ENCODE data around the gene HTR3A. TPM values are rescaled to one million over a fixed set of nuclear protein-coding genes. Genes with fewer than 3 reads are reported as not detected.

Gene HTR3A
- total RNA-seq, 1 experiment from 2014 or later: 0.21 TPM

DNA sequence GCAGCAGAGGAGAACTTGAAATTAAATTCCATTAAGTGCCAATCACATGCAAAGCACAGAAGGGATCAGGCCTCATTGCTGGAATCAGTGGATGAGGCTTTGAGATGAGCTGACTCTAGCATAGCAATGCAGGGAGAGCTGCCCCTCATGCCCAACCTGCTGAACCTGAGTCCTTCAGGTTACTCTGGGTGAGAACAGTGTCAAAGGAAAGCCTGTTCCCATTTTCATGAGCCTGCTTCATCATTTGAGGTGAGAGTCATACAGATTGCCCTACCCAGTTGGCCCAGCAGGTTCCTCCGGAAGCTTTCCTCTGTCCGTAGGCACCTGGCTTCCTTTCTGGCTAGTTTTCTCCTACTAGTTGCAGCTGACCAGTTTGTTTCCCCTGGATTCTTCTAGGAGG lies 58.7 kb downstream of the HTR3A start:
- Histone ChIP-seq H3K4me3 (ENCODE audit: low read depth in 2 of 2, low read length in 2 of 2) (no peak overlapping the region), H3K27ac (ENCODE audit: low read length) (no peak overlapping the region), H3K4me1 (ENCODE audit: control insufficient read depth, insufficient read depth, low read length) (peaks cover 2% of the 10 kb centered on the region; the same call in 1 of the 2 replicates), H3K36me3 (ENCODE audit: control insufficient read depth, insufficient read depth, low read length) (no peaks in the 10 kb centered on the region), H3K27me3 (ENCODE audit: control insufficient read depth, insufficient read depth, low read length) (peaks cover 28% of the 10 kb centered on the region), H3K9me3 (ENCODE audit: control insufficient read depth, insufficient read depth, low read depth, low read length) (no peaks in the 10 kb centered on the region)
- ChIA-PET POLR2A (interaction anchor here (0.6 kb wide), 1 partner anchor 19 kb away, joined by 5 read pairs; no protein-coding TSS in a partner anchor), CTCF (interaction anchor here (0.6 kb wide), 2 partner anchors 15 to 178 kb away, joined by 4 to 6 read pairs; no protein-coding TSS in a partner anchor)
- ATAC-seq (no peak), DNase-seq (ENCODE audit: low read depth, low spot score) (no peak)
- intact Hi-C loops (cut with micrococcal nuclease; ENCODE audit: unreplicated experiment) (no loop called here), in situ Hi-C loops (cut with HindIII; ENCODE audit: low pct_unique_long_range_greater_than_20kb, low sequenced_read_pairs) (no loop called here)
- no TSS peak for BruUV-seq (replicated peaks)
- TF ChIP-seq POLR2AphosphoS5 (IDR thresholded peaks at IDR 0.05; ENCODE audit: low read depth, low read length) (no peak), TCF7L2 (IDR thresholded peaks at IDR 0.05; ENCODE audit: low read depth, low read length) (no peak), SIN3A (IDR thresholded peaks at IDR 0.05; ENCODE audit: borderline replicate concordance, insufficient read depth, low read depth, low read length) (no peak)
- TF ChIP-seq, protein P1, sequence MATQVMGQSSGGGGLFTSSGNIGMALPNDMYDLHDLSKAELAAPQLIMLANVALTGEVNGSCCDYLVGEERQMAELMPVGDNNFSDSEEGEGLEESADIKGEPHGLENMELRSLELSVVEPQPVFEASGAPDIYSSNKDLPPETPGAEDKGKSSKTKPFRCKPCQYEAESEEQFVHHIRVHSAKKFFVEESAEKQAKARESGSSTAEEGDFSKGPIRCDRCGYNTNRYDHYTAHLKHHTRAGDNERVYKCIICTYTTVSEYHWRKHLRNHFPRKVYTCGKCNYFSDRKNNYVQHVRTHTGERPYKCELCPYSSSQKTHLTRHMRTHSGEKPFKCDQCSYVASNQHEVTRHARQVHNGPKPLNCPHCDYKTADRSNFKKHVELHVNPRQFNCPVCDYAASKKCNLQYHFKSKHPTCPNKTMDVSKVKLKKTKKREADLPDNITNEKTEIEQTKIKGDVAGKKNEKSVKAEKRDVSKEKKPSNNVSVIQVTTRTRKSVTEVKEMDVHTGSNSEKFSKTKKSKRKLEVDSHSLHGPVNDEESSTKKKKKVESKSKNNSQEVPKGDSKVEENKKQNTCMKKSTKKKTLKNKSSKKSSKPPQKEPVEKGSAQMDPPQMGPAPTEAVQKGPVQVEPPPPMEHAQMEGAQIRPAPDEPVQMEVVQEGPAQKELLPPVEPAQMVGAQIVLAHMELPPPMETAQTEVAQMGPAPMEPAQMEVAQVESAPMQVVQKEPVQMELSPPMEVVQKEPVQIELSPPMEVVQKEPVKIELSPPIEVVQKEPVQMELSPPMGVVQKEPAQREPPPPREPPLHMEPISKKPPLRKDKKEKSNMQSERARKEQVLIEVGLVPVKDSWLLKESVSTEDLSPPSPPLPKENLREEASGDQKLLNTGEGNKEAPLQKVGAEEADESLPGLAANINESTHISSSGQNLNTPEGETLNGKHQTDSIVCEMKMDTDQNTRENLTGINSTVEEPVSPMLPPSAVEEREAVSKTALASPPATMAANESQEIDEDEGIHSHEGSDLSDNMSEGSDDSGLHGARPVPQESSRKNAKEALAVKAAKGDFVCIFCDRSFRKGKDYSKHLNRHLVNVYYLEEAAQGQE (IDR thresholded peaks at IDR 0.05; ENCODE audit: insufficient read depth in 1 of 2, low read depth in 2 of 2, low read length in 1 of 2): no peak
- TF ChIP-seq, protein P2, sequence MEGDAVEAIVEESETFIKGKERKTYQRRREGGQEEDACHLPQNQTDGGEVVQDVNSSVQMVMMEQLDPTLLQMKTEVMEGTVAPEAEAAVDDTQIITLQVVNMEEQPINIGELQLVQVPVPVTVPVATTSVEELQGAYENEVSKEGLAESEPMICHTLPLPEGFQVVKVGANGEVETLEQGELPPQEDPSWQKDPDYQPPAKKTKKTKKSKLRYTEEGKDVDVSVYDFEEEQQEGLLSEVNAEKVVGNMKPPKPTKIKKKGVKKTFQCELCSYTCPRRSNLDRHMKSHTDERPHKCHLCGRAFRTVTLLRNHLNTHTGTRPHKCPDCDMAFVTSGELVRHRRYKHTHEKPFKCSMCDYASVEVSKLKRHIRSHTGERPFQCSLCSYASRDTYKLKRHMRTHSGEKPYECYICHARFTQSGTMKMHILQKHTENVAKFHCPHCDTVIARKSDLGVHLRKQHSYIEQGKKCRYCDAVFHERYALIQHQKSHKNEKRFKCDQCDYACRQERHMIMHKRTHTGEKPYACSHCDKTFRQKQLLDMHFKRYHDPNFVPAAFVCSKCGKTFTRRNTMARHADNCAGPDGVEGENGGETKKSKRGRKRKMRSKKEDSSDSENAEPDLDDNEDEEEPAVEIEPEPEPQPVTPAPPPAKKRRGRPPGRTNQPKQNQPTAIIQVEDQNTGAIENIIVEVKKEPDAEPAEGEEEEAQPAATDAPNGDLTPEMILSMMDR (IDR thresholded peaks at IDR 0.05): no peak

DNA sequence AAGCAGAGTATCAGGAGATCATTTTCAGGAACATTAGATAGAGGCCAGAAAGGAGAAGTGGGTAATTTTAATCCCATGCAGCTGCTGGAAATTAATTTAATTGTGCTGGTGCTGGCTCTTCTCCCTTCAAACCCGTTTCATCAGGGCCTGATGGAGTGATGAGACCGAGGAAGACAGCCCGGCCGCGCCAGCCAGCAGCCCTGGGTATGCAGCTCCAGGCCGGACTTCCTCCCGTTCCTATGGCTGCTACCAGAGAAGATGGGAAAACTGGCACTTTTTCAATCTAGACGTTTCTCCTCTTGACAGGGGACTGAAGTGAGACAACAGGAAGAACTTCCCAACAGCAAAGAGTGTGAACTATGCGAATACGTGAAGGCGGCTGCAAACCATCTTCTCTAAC lies 60.0 kb downstream of the HTR3A start:
- DNase-seq (ENCODE audit: low read depth, low spot score): no peak
- H3K9me3 ChIP-seq (ENCODE audit: control insufficient read depth, insufficient read depth, low read depth, low read length): no peaks in the 10 kb centered on the region
- in situ Hi-C loops (cut with HindIII; ENCODE audit: low pct_unique_long_range_greater_than_20kb, low sequenced_read_pairs): no loop called here
- H3K4me3 ChIP-seq (ENCODE audit: low read depth in 2 of 2, low read length in 2 of 2): no peak overlapping the region
- intact Hi-C loops (cut with micrococcal nuclease; ENCODE audit: unreplicated experiment): loop anchor here (2.0 to 5.0 kb wide), 2 partner anchors 147 to 226 kb away; no protein-coding TSS in a partner anchor
- BruUV-seq (replicated peaks): no TSS peak
- no peak for ATAC-seq
- peaks cover 19% of the 10 kb centered on the region for H3K27me3 ChIP-seq (ENCODE audit: control insufficient read depth, insufficient read depth, low read length)
- H3K27ac ChIP-seq (ENCODE audit: low read length): no peak overlapping the region
- H3K36me3 ChIP-seq (ENCODE audit: control insufficient read depth, insufficient read depth, low read length): no peaks in the 10 kb centered on the region
- CTCF ChIA-PET: interaction anchor here (0.7 kb wide), 1 partner anchor 161 kb away, joined by 4 read pairs; no protein-coding TSS in a partner anchor
- peaks cover 2% of the 10 kb centered on the region; the same call in 1 of the 2 replicates for H3K4me1 ChIP-seq (ENCODE audit: control insufficient read depth, insufficient read depth, low read length)
- POLR2A ChIA-PET: no interaction called here
- TF ChIP-seq SIN3A (IDR thresholded peaks at IDR 0.05; ENCODE audit: borderline replicate concordance, insufficient read depth, low read depth, low read length) (no peak), POLR2AphosphoS5 (IDR thresholded peaks at IDR 0.05; ENCODE audit: low read depth, low read length) (no peak), TCF7L2 (IDR thresholded peaks at IDR 0.05; ENCODE audit: low read depth, low read length) (no peak)
- TF ChIP-seq, protein P1 (IDR thresholded peaks at IDR 0.05; ENCODE audit: insufficient read depth in 1 of 2, low read depth in 2 of 2, low read length in 1 of 2): no peak

Measured in Panc1 (cell line).